ENCODE results near the gene CDH23. TPM values are rescaled to one million over a fixed set of nuclear protein-coding genes. Genes with fewer than 3 reads are reported as not detected.
A peak's percentile ranks its signal among the peaks of the same experiment; 100 is the strongest.

The CDH23 gene
- total RNA-seq, 1 experiment from 2014 or later, result not detected

- Histone ChIP-seq H3K4me2 (ENCODE audit: low read length) (no peak overlapping the region), H3K9me2 (replicated peaks; ENCODE audit: low read length) (no peaks in the 10 kb centered on the region), H3F3A (ENCODE audit: low read length, unreplicated experiment) (no peaks in the 10 kb centered on the region), H3K79me2 (ENCODE audit: low read length) (no peaks in the 10 kb centered on the region), H4K20me1 (ENCODE audit: low read length) (no peaks in the 10 kb centered on the region), H3K36me3 (ENCODE audit: low read depth, low read length) (no peaks in the 10 kb centered on the region), H3K27me3 (ENCODE audit: low read length) (no peaks in the 10 kb centered on the region), H3K9ac (ENCODE audit: low read length) (no peak overlapping the region), H2AFZ (ENCODE audit: low read length) (no peak overlapping the region), H3K4me1 (ENCODE audit: insufficient read depth, low read length) (no peaks in the 10 kb centered on the region), H3K9me3 (ENCODE audit: low read length) (no peaks in the 10 kb centered on the region), H3K27ac (ENCODE audit: low read length) (no peak overlapping the region), H3K4me3 (ENCODE audit: low read length) (no peak overlapping the region)
- TF ChIP-seq EZH2phosphoT487 (IDR thresholded peaks at IDR 0.05; ENCODE audit: borderline replicate concordance, low read length), result no peak
- TF ChIP-seq, protein P1, sequence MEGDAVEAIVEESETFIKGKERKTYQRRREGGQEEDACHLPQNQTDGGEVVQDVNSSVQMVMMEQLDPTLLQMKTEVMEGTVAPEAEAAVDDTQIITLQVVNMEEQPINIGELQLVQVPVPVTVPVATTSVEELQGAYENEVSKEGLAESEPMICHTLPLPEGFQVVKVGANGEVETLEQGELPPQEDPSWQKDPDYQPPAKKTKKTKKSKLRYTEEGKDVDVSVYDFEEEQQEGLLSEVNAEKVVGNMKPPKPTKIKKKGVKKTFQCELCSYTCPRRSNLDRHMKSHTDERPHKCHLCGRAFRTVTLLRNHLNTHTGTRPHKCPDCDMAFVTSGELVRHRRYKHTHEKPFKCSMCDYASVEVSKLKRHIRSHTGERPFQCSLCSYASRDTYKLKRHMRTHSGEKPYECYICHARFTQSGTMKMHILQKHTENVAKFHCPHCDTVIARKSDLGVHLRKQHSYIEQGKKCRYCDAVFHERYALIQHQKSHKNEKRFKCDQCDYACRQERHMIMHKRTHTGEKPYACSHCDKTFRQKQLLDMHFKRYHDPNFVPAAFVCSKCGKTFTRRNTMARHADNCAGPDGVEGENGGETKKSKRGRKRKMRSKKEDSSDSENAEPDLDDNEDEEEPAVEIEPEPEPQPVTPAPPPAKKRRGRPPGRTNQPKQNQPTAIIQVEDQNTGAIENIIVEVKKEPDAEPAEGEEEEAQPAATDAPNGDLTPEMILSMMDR (conservative IDR thresholded peaks at IDR 0.05; ENCODE audit: low read depth, low read length), result no peak
- no peak for TF ChIP-seq EZH2 (IDR thresholded peaks at IDR 0.05; ENCODE audit: low read length, unreplicated experiment)
- POLR2A ChIA-PET (ENCODE audit: unreplicated experiment), result no interaction called here
- BruUV-seq (replicated peaks), result no TSS peak
- CTCF ChIA-PET, result no interaction called here
- DNase-seq (no peak), ATAC-seq (no peak)
- intact Hi-C loops (cut with micrococcal nuclease), result no loop called here
Observed at GRCh38 chr10:71789871-71790270, 393.2 kb downstream of the CDH23 start.

DNA sequence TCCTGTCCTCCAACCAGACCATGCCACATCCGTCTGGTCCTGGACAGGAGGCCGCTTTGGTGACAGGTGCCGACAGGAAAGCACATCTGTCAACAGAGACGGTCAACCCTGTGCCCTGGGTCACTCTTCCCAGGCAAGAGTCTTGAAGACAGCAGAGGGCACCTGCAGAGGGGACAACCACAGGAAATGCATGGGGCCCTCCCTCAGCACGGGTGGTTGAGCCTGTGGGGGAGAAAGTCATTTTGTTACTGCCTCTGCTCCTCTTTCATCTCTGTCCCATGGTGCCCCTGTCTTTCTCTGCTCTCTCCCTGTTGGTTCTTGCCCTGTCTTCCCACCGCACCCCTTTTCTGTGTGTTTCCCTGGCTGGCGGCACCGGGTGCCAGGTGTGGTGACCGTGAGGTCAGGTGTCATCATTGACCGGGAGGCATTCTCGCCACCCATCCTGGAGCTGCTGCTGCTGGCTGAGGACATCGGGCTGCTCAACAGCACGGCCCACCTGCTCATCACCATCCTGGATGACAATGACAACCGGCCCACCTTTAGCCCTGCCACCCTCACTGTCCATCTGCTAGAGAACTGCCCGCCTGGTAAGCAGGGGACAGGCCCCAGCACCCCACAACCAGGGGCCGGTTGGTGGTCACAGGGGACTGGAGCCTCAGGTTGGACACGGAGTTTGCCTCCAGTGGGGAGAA is 394.2 kb downstream of the CDH23 start:
- ChIA-PET CTCF (no interaction called here), POLR2A (ENCODE audit: unreplicated experiment) (no interaction called here)
- Histone ChIP-seq H3F3A (ENCODE audit: low read length, unreplicated experiment) (no peaks in the 10 kb centered on the region), H3K4me3 (ENCODE audit: low read length) (no peak overlapping the region), H3K9me3 (ENCODE audit: low read length) (no peaks in the 10 kb centered on the region), H2AFZ (ENCODE audit: low read length) (no peak overlapping the region), H3K9me2 (replicated peaks; ENCODE audit: low read length) (no peaks in the 10 kb centered on the region), H3K36me3 (ENCODE audit: low read depth, low read length) (no peaks in the 10 kb centered on the region), H3K4me1 (ENCODE audit: insufficient read depth, low read length) (no peaks in the 10 kb centered on the region), H3K4me2 (ENCODE audit: low read length) (no peak overlapping the region), H3K9ac (ENCODE audit: low read length) (no peak overlapping the region), H3K27ac (ENCODE audit: low read length) (no peak overlapping the region), H3K27me3 (ENCODE audit: low read length) (no peaks in the 10 kb centered on the region), H3K79me2 (ENCODE audit: low read length) (no peaks in the 10 kb centered on the region), H4K20me1 (ENCODE audit: low read length) (no peaks in the 10 kb centered on the region)
- intact Hi-C loops (cut with micrococcal nuclease), result no loop called here
- ATAC-seq, result no peak
- BruUV-seq (replicated peaks), result no TSS peak
- DNase-seq, result no peak
- TF ChIP-seq, protein P1 (conservative IDR thresholded peaks at IDR 0.05; ENCODE audit: low read depth, low read length), result no peak
- TF ChIP-seq EZH2phosphoT487 (IDR thresholded peaks at IDR 0.05; ENCODE audit: borderline replicate concordance, low read length), result no peak
- no peak for TF ChIP-seq EZH2 (IDR thresholded peaks at IDR 0.05; ENCODE audit: low read length, unreplicated experiment)

- ChIA-PET POLR2A (ENCODE audit: unreplicated experiment) (no interaction called here), CTCF (no interaction called here)
- no peak overlapping the region for H2AFZ ChIP-seq (ENCODE audit: low read length)
- no peak overlapping the region for H3K4me3 ChIP-seq (ENCODE audit: low read length)
- no peaks in the 10 kb centered on the region for H3K4me1 ChIP-seq (ENCODE audit: insufficient read depth, low read length)
- no peaks in the 10 kb centered on the region for H3K36me3 ChIP-seq (ENCODE audit: low read depth, low read length)
- no TSS peak for BruUV-seq (replicated peaks)
- no peaks in the 10 kb centered on the region for H4K20me1 ChIP-seq (ENCODE audit: low read length)
- no peak overlapping the region for H3K4me2 ChIP-seq (ENCODE audit: low read length)
- no peak overlapping the region for H3K9ac ChIP-seq (ENCODE audit: low read length)
- intact Hi-C loops (cut with micrococcal nuclease), result no loop called here
- TF ChIP-seq, protein P1 (conservative IDR thresholded peaks at IDR 0.05; ENCODE audit: low read depth, low read length), result no peak
- no peak for TF ChIP-seq EZH2 (IDR thresholded peaks at IDR 0.05; ENCODE audit: low read length, unreplicated experiment)
- TF ChIP-seq EZH2phosphoT487 (IDR thresholded peaks at IDR 0.05; ENCODE audit: borderline replicate concordance, low read length), result no peak
- H3K27me3 ChIP-seq (ENCODE audit: low read length), result no peaks in the 10 kb centered on the region
- no peak for ATAC-seq
- no peak overlapping the region for H3K27ac ChIP-seq (ENCODE audit: low read length)
- DNase-seq, result peak; percentile 38
- no peaks in the 10 kb centered on the region for H3K79me2 ChIP-seq (ENCODE audit: low read length)
- no peaks in the 10 kb centered on the region for H3K9me2 ChIP-seq (replicated peaks; ENCODE audit: low read length)
- no peaks in the 10 kb centered on the region for H3F3A ChIP-seq (ENCODE audit: low read length, unreplicated experiment)
- no peaks in the 10 kb centered on the region for H3K9me3 ChIP-seq (ENCODE audit: low read length)
Observed at GRCh38 chr10:71795248-71795647, 398.5 kb downstream of the CDH23 start.
